Astrocyte (in vitro differentiated cells and primary cell): ENCODE results near the gene NAA16.

Source experiments
- EZH2 ChIP-seq: IDR thresholded peaks from 2 replicates; pipeline ENCODE4 v1.6.1; 2012; ENCODE audit warnings: mild to moderate bottlenecking, low read length, inconsistent platforms; ENCODE audit not compliant: insufficient read depth
- TF ChIP-seq, protein P1 (sequence below): IDR thresholded peaks from 2 replicates; pipeline ENCODE4 v1.5.1; 2011; ENCODE audit warnings: low read depth, mild to moderate bottlenecking, inconsistent platforms, low read length, moderate library complexity; ENCODE audit not compliant: insufficient read depth

- TF ChIP-seq, protein P1, sequence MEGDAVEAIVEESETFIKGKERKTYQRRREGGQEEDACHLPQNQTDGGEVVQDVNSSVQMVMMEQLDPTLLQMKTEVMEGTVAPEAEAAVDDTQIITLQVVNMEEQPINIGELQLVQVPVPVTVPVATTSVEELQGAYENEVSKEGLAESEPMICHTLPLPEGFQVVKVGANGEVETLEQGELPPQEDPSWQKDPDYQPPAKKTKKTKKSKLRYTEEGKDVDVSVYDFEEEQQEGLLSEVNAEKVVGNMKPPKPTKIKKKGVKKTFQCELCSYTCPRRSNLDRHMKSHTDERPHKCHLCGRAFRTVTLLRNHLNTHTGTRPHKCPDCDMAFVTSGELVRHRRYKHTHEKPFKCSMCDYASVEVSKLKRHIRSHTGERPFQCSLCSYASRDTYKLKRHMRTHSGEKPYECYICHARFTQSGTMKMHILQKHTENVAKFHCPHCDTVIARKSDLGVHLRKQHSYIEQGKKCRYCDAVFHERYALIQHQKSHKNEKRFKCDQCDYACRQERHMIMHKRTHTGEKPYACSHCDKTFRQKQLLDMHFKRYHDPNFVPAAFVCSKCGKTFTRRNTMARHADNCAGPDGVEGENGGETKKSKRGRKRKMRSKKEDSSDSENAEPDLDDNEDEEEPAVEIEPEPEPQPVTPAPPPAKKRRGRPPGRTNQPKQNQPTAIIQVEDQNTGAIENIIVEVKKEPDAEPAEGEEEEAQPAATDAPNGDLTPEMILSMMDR = no peak
- no peak for TF ChIP-seq EZH2
These were observed 6.2 kb downstream of the NAA16 start for GRCh38 chr13:41317243-41317642.
